Spleen (tissue), 7 donors: ENCODE measurements around the gene PIK3R4.

Source experiments
- POLR2A ChIP-seq, 3 donors: fragments of 450-650 bp; IDR thresholded peaks; one replicate each; pipeline ENCODE4 v1.5.1; 2017; ENCODE audit warnings: antibody characterized with exemption in 3 of 3, mild to moderate bottlenecking in 1 of 3
- POLR2AphosphoS5 ChIP-seq, 3 donors: sonication (generic); formaldehyde crosslinking; IDR thresholded peaks; one replicate each; pipeline ENCODE4 v1.5.1; 2017; ENCODE audit warnings: antibody characterized with exemption in 3 of 3
- TF ChIP-seq, protein P1 (sequence below), 11 experiments: fragments of 200-600 bp in 7 of 11; fragments of 450-650 bp in 4 of 11; sonication (generic) in 4 of 11; IDR thresholded peaks in 8 of 11; conservative IDR thresholded peaks in 3 of 11; 1 replicate in 7 of 11; 2 replicates in 4 of 11; pipeline versions ENCODE4 v1.4.0 to v1.8.0; 2016 to 2021; ENCODE audit warnings: antibody characterized with exemption in 11 of 11, inconsistent platforms in 4 of 11, mild to moderate bottlenecking in 1 of 11
- donor health status: DM: no; HTN: no; CAD: no; lungs with moderate emphysema.
- donor health status: DM: no; HTN: no; CAD: no.
- donor health status: DM: no; HTN: no; CAD: no.

DNA sequence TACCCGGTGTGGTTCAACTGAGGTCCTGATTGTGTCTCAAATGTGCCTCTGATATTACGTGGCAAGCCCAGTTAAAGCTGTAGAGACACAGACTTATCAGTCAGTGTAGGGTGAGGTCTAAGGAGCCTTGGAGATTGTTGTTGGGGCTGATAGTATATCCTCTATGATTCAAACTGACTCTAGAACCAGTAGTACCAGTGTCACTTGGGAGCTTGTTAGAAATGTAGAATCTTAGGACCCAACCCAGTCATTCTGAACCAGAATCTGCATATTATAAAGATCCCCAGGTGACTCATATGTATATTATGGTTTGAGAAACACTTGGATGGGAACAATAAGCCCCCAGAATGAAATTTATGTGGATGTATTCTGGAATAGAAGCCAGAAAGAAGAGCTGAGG is 83.5 kb downstream of the PIK3R4 start:
- TF ChIP-seq POLR2A (IDR thresholded peaks at IDR 0.05) = no peak
- TF ChIP-seq, protein P1, sequence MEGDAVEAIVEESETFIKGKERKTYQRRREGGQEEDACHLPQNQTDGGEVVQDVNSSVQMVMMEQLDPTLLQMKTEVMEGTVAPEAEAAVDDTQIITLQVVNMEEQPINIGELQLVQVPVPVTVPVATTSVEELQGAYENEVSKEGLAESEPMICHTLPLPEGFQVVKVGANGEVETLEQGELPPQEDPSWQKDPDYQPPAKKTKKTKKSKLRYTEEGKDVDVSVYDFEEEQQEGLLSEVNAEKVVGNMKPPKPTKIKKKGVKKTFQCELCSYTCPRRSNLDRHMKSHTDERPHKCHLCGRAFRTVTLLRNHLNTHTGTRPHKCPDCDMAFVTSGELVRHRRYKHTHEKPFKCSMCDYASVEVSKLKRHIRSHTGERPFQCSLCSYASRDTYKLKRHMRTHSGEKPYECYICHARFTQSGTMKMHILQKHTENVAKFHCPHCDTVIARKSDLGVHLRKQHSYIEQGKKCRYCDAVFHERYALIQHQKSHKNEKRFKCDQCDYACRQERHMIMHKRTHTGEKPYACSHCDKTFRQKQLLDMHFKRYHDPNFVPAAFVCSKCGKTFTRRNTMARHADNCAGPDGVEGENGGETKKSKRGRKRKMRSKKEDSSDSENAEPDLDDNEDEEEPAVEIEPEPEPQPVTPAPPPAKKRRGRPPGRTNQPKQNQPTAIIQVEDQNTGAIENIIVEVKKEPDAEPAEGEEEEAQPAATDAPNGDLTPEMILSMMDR (IDR thresholded peaks at IDR 0.05 in 8 of 11, conservative IDR thresholded peaks at IDR 0.05 in 3 of 11) = no peak
- TF ChIP-seq POLR2AphosphoS5 (IDR thresholded peaks at IDR 0.05) = no peak
